LoVo (cell line): ENCODE measurements around the gene CLCN4.

ENCODE experiments used
- DNase-seq: peaks from one replicate; pipeline ENCODE4 v3.0.0-alpha.2; 2016; ENCODE audit warnings: low spot score

CLCN4 gene

GRCh38 chrX:10197279-10198210, 40.8 kb downstream of the CLCN4 start:
- no peak for DNase-seq

- no peak for DNase-seq
Observed at GRCh38 chrX:10198254-10198653, 41.5 kb downstream of the CLCN4 start.

- DNase-seq = no peak
Observed at GRCh38 chrX:10199212-10199611, 42.4 kb downstream of the CLCN4 start.

GRCh38 chrX:10203617-10204016, 46.8 kb downstream of the CLCN4 start:
- no peak for DNase-seq

- DNase-seq = no peak
Observed at GRCh38 chrX:10206317-10206716, 49.5 kb downstream of the CLCN4 start.

- no peak for DNase-seq
Observed at GRCh38 chrX:10208281-10208856, 51.6 kb downstream of the CLCN4 start.

- no peak for DNase-seq
Observed at GRCh38 chrX:10208953-10209352, 52.2 kb downstream of the CLCN4 start.

GRCh38 chrX:10212395-10212794, 55.6 kb downstream of the CLCN4 start:
- DNase-seq = no peak

GRCh38 chrX:10213716-10214115, 56.9 kb downstream of the CLCN4 start:
- DNase-seq = no peak

GRCh38 chrX:10216208-10216607, 59.4 kb downstream of the CLCN4 start:
- no peak for DNase-seq

GRCh38 chrX:10217198-10217597, 60.4 kb downstream of the CLCN4 start:
- DNase-seq = no peak

- no peak for DNase-seq
Observed at GRCh38 chrX:10221651-10222050, 64.9 kb downstream of the CLCN4 start.

GRCh38 chrX:10223276-10223675, 66.5 kb downstream of the CLCN4 start:
- no peak for DNase-seq

- no peak for DNase-seq
Observed at GRCh38 chrX:10223781-10224180, 67.0 kb downstream of the CLCN4 start.

GRCh38 chrX:10230222-10230621, 73.4 kb downstream of the CLCN4 start:
- no peak for DNase-seq

GRCh38 chrX:10231461-10231860, 74.7 kb downstream of the CLCN4 start:
- DNase-seq = no peak

- no peak for DNase-seq
Observed at GRCh38 chrX:10233173-10233572, 76.4 kb downstream of the CLCN4 start.

- no peak for DNase-seq
Observed at GRCh38 chrX:10233696-10234095, 76.9 kb downstream of the CLCN4 start.

GRCh38 chrX:10235851-10236250, 79.1 kb downstream of the CLCN4 start:
- DNase-seq = no peak

GRCh38 chrX:10237241-10237640, 80.5 kb downstream of the CLCN4 start:
- DNase-seq = no peak

GRCh38 chrX:10239611-10240064, 82.9 kb downstream of the CLCN4 start:
- DNase-seq = no peak

- DNase-seq = no peak
Observed at GRCh38 chrX:10240918-10241317, 84.1 kb downstream of the CLCN4 start.

GRCh38 chrX:10242026-10242425, 85.3 kb downstream of the CLCN4 start:
- no peak for DNase-seq

- DNase-seq = no peak
Observed at GRCh38 chrX:10243106-10243505, 86.3 kb downstream of the CLCN4 start.
